Vagina (tissue), 2 donors: ENCODE results near the gene TIPARP. TPM values are rescaled to one million over a fixed set of nuclear protein-coding genes. Genes with fewer than 3 reads are reported as not detected.

Source experiments
- DNase-seq, 2 donors: peaks; one replicate each; pipeline ENCODE4 v3.0.0-alpha.2; 2017; ENCODE audit errors: extremely low spot score in 2 of 2
- H3K27ac ChIP-seq: fragments of 200-600 bp; sonication (generic); one replicate; pipeline ENCODE4 v1.5.1; 2019
- H3K27me3 ChIP-seq: fragments of 200-600 bp; sonication (generic); one replicate; pipeline ENCODE4 v1.5.1; 2019
- H3K36me3 ChIP-seq, 2 donors: fragments of 200-600 bp; sonication (generic); one replicate each; pipeline ENCODE4 v1.5.1; 2017 to 2019
- H3K4me1 ChIP-seq: fragments of 200-600 bp; sonication (generic); one replicate; pipeline ENCODE4 v1.5.1; 2019
- H3K4me3 ChIP-seq, 2 donors: fragments of 200-600 bp; sonication (generic); 1 replicate in 1 of 2; 2 replicates in 1 of 2; pipeline ENCODE4 v1.5.1; 2016 to 2019
- H3K9me3 ChIP-seq: fragments of 200-600 bp; sonication (generic); one replicate; pipeline ENCODE4 v1.5.1; 2019
- CTCF ChIP-seq, 3 experiments: fragments of 450-650 bp in 2 of 3; fragments of 200-600 bp in 1 of 3; sonication (generic) in 1 of 3; IDR thresholded peaks; one replicate each; pipeline ENCODE4 v1.5.1; 2017 to 2019; ENCODE audit warnings: antibody characterized with exemption in 3 of 3, mild to moderate bottlenecking in 2 of 3, moderate library complexity in 2 of 3
- POLR2A ChIP-seq, 2 donors: fragments of 450-650 bp; IDR thresholded peaks; one replicate each; pipeline ENCODE4 v1.6.1; 2017; ENCODE audit warnings: antibody characterized with exemption in 2 of 2, mild to moderate bottlenecking in 2 of 2, moderate library complexity in 2 of 2
- POLR2AphosphoS5 ChIP-seq, 2 donors: sonication (generic); formaldehyde crosslinking; IDR thresholded peaks; one replicate each; pipeline ENCODE4 v1.9.0; 2017; ENCODE audit warnings: antibody characterized with exemption in 2 of 2, mild to moderate bottlenecking in 2 of 2, low read depth in 1 of 2; ENCODE audit not compliant: insufficient read depth in 1 of 2
- intact Hi-C: fragments of 100-400 bp; cut with DNase I; formaldehyde crosslinking; loops from one replicate; pipeline ENCODE4 v1.15.1; 2023
- total RNA-seq: library from RNA; depleted of rRNA; stranded (reverse); fragments of >200 nt; gene quantifications from one replicate; pipeline ENCODE4 v1.2.3, GENCODE V29; 2016

Gene TIPARP
- total RNA-seq, 1 donor from 2014 or later, result 44.0 TPM

GRCh38 chr3:156657862-156658731, 16.3 kb upstream of the TIPARP start:
- no peaks in the 10 kb centered on the region for H3K36me3 ChIP-seq
- no peak overlapping the region for H3K27ac ChIP-seq
- H3K9me3 ChIP-seq, result no peaks in the 10 kb centered on the region
- H3K4me1 ChIP-seq, result peaks cover 6% of the 10 kb centered on the region
- no peak for DNase-seq
- intact Hi-C loops, result no loop called here
- H3K27me3 ChIP-seq, result no peaks in the 10 kb centered on the region
- no peak overlapping the region for H3K4me3 ChIP-seq
- TF ChIP-seq POLR2AphosphoS5 (IDR thresholded peaks at IDR 0.05; ENCODE audit: insufficient read depth in 1 of 2, low read depth in 1 of 2) (no peak), POLR2A (IDR thresholded peaks at IDR 0.05) (no peak), CTCF (IDR thresholded peaks at IDR 0.05) (no peak)

- Histone ChIP-seq H3K27me3 (no peaks in the 10 kb centered on the region), H3K4me1 (peaks cover 6% of the 10 kb centered on the region), H3K4me3 (no peak overlapping the region), H3K27ac (no peak overlapping the region), H3K9me3 (no peaks in the 10 kb centered on the region), H3K36me3 (no peaks in the 10 kb centered on the region)
- intact Hi-C loops, result no loop called here
- TF ChIP-seq CTCF (IDR thresholded peaks at IDR 0.05) (no peak), POLR2AphosphoS5 (IDR thresholded peaks at IDR 0.05; ENCODE audit: insufficient read depth in 1 of 2, low read depth in 1 of 2) (no peak), POLR2A (IDR thresholded peaks at IDR 0.05) (no peak)
- DNase-seq, result no peak
Observed at GRCh38 chr3:156658732-156659090, 15.7 kb upstream of the TIPARP start.

- TF ChIP-seq POLR2A (IDR thresholded peaks at IDR 0.05) (no peak), POLR2AphosphoS5 (IDR thresholded peaks at IDR 0.05; ENCODE audit: insufficient read depth in 1 of 2, low read depth in 1 of 2) (no peak), CTCF (IDR thresholded peaks at IDR 0.05) (no peak)
- H3K9me3 ChIP-seq, result no peaks in the 10 kb centered on the region
- H3K27me3 ChIP-seq, result no peaks in the 10 kb centered on the region
- peaks cover 6% of the 10 kb centered on the region for H3K4me1 ChIP-seq
- DNase-seq, result no peak
- intact Hi-C loops, result no loop called here
- no peak overlapping the region for H3K27ac ChIP-seq
- H3K4me3 ChIP-seq, result no peak overlapping the region
- no peaks in the 10 kb centered on the region for H3K36me3 ChIP-seq
Observed at GRCh38 chr3:156659260-156659659, 15.1 kb upstream of the TIPARP start.

- TF ChIP-seq POLR2AphosphoS5 (IDR thresholded peaks at IDR 0.05; ENCODE audit: insufficient read depth in 1 of 2, low read depth in 1 of 2), result no peak
- TF ChIP-seq POLR2A (IDR thresholded peaks at IDR 0.05), result no peak
- no peak for TF ChIP-seq CTCF (IDR thresholded peaks at IDR 0.05)
- H3K36me3 ChIP-seq, result no peaks in the 10 kb centered on the region
- peaks cover 10% of the 10 kb centered on the region for H3K4me1 ChIP-seq
- no peak overlapping the region for H3K4me3 ChIP-seq
- no peaks in the 10 kb centered on the region for H3K27me3 ChIP-seq
- DNase-seq, result no peak
- intact Hi-C loops, result no loop called here
- no peaks in the 10 kb centered on the region for H3K9me3 ChIP-seq
- no peak overlapping the region for H3K27ac ChIP-seq
Observed at GRCh38 chr3:156661155-156661554, 13.2 kb upstream of the TIPARP start.
